Left ventricle myocardium inferior (tissue), 1 donor: Measurements from ENCODE around the gene MIER2. TPM values are rescaled to one million over a fixed set of nuclear protein-coding genes. Genes with fewer than 3 reads are reported as not detected.

Experiments
- DNase-seq: peaks from one replicate; pipeline ENCODE4 v3.0.0-alpha.2; 2020
- H3K27ac ChIP-seq: fragments of 200-600 bp; replicated peaks from 2 replicates; pipeline ENCODE4 v1.8.0; 2021
- H3K27me3 ChIP-seq: fragments of 200-600 bp; 2 replicates; pipeline ENCODE4 v1.8.0; 2021; ENCODE audit warnings: low read depth
- H3K36me3 ChIP-seq: fragments of 200-600 bp; 2 replicates; pipeline ENCODE4 v1.8.0; 2021
- H3K4me1 ChIP-seq: fragments of 200-600 bp; 2 replicates; pipeline ENCODE4 v1.8.0; 2021
- H3K4me3 ChIP-seq: fragments of 200-600 bp; 2 replicates; pipeline ENCODE4 v1.8.0; 2021; ENCODE audit warnings: mild to moderate bottlenecking, moderate library complexity
- H3K9me3 ChIP-seq: fragments of 200-600 bp; replicated peaks from 2 replicates; pipeline ENCODE4 v1.8.0; 2021
- intact Hi-C: fragments of 100-400 bp; cut with micrococcal nuclease; formaldehyde crosslinking; loops from one replicate; pipeline ENCODE4 v1.11.0; 2022
- total RNA-seq: library from RNA; stranded (reverse); fragmentation: NEBNext Ultra II Directional; extraction: Animal tissue kit (Norgen Biotek cat#: 25700); gene quantifications from one replicate; pipeline ENCODE4 v1.2.1, GENCODE V29; 2021
- TF ChIP-seq, protein P1 (sequence below): fragments of 200-600 bp; IDR thresholded peaks from 2 replicates; pipeline ENCODE4 v1.8.0; 2021; ENCODE audit warnings: antibody characterized with exemption, mild to moderate bottlenecking, borderline replicate concordance
- donor health status: DM: no; HTN: yes; CAD: no; lungs with severe emphysema.

MIER2 gene
- total RNA-seq, 1 donor from 2014 or later = 15.9 TPM

DNA sequence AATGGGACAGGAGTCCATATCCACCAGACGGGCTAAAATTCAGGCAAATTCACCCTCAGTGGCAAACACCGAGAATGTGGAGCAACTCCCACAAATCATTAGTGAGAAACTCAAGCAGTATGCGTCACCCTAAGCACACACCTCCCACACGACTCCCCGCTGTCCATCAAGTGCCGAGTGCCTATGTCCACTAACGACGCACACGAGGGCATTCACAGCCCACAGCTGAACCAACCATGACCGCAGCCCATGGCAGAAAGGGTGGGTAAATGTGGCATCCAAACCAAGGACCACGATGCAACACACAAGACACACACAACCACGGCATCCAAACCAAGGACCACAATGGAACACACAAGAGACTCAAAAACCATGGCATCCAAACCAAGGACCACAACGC is 22.0 kb downstream of the MIER2 start:
- intact Hi-C loops = no loop called here
- no peak for DNase-seq
- H3K27ac ChIP-seq = no peak overlapping the region
- H3K36me3 ChIP-seq = peaks cover 84% of the 10 kb centered on the region
- no peak overlapping the region for H3K4me3 ChIP-seq
- TF ChIP-seq, protein P1, sequence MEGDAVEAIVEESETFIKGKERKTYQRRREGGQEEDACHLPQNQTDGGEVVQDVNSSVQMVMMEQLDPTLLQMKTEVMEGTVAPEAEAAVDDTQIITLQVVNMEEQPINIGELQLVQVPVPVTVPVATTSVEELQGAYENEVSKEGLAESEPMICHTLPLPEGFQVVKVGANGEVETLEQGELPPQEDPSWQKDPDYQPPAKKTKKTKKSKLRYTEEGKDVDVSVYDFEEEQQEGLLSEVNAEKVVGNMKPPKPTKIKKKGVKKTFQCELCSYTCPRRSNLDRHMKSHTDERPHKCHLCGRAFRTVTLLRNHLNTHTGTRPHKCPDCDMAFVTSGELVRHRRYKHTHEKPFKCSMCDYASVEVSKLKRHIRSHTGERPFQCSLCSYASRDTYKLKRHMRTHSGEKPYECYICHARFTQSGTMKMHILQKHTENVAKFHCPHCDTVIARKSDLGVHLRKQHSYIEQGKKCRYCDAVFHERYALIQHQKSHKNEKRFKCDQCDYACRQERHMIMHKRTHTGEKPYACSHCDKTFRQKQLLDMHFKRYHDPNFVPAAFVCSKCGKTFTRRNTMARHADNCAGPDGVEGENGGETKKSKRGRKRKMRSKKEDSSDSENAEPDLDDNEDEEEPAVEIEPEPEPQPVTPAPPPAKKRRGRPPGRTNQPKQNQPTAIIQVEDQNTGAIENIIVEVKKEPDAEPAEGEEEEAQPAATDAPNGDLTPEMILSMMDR = no peak
- H3K27me3 ChIP-seq = no peaks in the 10 kb centered on the region
- H3K4me1 ChIP-seq = peaks cover 5% of the 10 kb centered on the region
- H3K9me3 ChIP-seq = peaks cover 17% of the 10 kb centered on the region

DNA sequence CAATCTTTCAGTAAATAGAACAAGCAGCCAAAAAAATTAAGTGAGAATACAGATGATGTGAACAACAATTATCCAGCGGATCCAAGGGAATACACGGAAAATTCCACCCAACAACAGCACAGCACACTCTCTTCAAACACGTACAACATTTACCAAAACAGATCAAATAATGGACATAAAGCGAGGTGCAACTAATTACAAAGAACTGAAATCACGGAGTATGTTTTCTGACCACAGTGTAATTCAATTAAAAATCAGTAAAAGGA is 26.2 kb downstream of the MIER2 start:
- H3K4me1 ChIP-seq = peaks cover 18% of the 10 kb centered on the region
- peak overlapping the region; percentile 75 for H3K27ac ChIP-seq
- H3K36me3 ChIP-seq = peaks cover 90% of the 10 kb centered on the region
- intact Hi-C loops = no loop called here
- no peaks in the 10 kb centered on the region for H3K27me3 ChIP-seq
- H3K9me3 ChIP-seq = peaks cover 18% of the 10 kb centered on the region
- DNase-seq = no peak
- no peak overlapping the region for H3K4me3 ChIP-seq
- TF ChIP-seq, protein P1 = no peak

DNA sequence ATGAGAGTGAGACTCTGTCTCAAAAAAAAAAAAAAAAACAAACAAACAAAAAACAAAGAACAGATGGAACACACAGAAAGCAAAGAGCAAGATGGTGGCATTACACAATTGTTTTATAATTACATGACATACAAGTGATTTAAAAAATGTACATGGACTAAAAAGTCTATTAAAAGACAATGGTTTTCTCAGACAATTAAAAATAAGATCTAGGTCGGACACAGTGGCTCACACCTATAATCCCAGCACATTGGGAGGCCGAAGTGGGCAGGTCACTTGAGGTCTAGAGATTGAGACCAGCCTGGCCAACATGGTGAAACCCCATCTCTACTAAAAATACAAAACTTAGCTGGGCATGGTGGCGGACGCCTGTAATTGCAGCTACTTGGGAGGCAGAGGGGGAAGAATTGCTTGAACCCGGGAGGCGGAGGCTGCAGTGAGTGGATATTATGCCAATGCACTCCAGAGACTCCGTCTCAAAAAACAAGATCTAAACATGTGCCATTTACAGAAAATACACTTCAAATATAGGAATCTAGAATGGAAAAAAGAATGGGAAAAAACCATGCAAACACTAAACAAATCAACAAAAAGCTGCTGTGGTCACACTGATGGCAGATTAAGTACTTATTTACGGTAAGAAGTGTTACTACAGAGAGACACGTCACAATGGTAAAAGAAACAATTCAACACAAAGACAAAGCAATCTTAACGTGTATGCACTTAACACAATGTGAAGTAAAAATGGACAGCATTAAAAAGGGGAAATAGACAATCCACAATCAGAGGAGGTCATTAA is 26.7 kb downstream of the MIER2 start:
- peak overlapping the region; percentile 75 for H3K27ac ChIP-seq
- H3K4me1 ChIP-seq = peaks cover 21% of the 10 kb centered on the region
- DNase-seq = no peak
- intact Hi-C loops = no loop called here
- peaks cover 18% of the 10 kb centered on the region for H3K9me3 ChIP-seq
- peaks cover 90% of the 10 kb centered on the region for H3K36me3 ChIP-seq
- H3K4me3 ChIP-seq = no peak overlapping the region
- TF ChIP-seq, protein P1 = no peak
- no peaks in the 10 kb centered on the region for H3K27me3 ChIP-seq

DNA sequence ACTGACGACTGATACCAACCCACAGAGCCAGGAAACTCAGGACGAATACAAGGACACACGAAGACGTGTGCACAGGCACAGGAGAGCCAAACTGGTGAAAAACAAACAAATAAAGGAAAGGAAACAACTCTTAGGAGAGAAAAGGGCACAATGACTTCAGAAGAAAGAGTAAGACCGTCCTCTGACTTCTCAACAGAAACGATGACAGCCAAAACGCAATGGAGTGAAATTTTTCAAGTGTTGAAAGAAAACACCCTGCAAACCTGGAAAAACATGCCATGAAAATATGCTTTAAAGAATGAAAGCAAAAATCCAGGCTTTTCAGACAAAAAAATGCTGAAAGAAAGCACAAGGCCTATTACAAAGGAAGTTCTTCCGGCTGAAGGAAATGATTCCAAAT is 28.8 kb downstream of the MIER2 start:
- Histone ChIP-seq H3K27me3 (no peaks in the 10 kb centered on the region), H3K27ac (peak overlapping the region; percentile 69), H3K9me3 (peaks cover 15% of the 10 kb centered on the region), H3K4me3 (no peak overlapping the region), H3K36me3 (peaks cover 83% of the 10 kb centered on the region), H3K4me1 (peaks cover 21% of the 10 kb centered on the region)
- DNase-seq = no peak
- TF ChIP-seq, protein P1 = no peak
- intact Hi-C loops = no loop called here

- no peak overlapping the region for H3K4me3 ChIP-seq
- H3K4me1 ChIP-seq = peaks cover 21% of the 10 kb centered on the region
- no peaks in the 10 kb centered on the region for H3K27me3 ChIP-seq
- H3K36me3 ChIP-seq = peaks cover 70% of the 10 kb centered on the region
- H3K27ac ChIP-seq = peak overlapping the region; percentile 69
- peaks cover 11% of the 10 kb centered on the region for H3K9me3 ChIP-seq
- no peak for DNase-seq
- TF ChIP-seq, protein P1 = no peak
- intact Hi-C loops = no loop called here
These were observed 30.4 kb downstream of the MIER2 start for GRCh38 chr19:313988-314815.
